HG03095 (cell line): ENCODE measurements around the gene RFX3.

ENCODE experiments used
- ATAC-seq: cut with Tn5 transposase; IDR thresholded peaks from one replicate; pipeline ENCODE4 v1.9.1; 2021; ENCODE audit warnings: moderate library complexity; ENCODE audit not compliant: unreplicated experiment

RFX3 gene

DNA sequence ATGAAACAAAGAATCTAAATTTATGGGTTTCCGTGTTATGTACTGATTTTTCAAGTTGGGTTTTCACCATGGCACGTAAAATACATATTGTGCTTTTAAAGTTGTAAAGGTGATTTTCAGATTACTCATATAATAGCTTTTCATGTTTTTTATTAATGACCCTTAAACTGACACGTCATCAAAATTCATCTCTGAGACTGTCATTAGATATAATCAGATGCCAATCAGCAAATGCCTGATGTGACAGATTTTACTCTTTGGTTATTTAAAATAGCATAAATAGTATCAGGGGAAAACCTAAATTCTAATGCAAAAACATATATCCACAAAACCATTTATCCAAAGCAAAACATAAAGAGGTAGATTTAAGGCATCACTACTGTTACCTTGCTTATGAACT is 11.0 kb downstream of the RFX3 start:
- no peak for ATAC-seq

DNA sequence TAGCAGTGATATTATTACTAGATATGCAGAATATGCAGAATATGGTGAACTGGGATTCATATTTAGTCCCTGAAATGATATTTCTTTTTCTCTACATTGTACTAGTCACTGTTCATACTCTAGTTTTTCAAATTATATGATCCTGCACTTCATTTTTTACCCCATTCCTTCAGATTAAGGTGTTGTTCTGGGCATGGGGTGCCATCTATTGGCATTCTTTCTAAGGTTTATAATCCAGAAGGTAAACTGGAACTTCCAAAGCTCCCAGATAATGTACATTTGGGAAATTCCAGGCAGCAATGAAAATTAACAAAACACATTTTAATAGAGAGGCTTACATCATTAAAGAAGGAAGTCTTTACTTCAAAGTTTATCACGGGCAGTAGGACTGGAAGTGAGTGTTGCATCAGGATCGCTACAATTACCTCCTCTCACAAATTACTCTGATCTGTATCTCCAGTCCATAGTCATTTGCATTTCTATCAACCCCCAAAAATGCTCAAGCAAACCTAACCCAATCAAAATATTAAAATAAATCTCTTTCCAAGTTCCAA is 12.5 kb downstream of the RFX3 start:
- ATAC-seq = no peak

DNA sequence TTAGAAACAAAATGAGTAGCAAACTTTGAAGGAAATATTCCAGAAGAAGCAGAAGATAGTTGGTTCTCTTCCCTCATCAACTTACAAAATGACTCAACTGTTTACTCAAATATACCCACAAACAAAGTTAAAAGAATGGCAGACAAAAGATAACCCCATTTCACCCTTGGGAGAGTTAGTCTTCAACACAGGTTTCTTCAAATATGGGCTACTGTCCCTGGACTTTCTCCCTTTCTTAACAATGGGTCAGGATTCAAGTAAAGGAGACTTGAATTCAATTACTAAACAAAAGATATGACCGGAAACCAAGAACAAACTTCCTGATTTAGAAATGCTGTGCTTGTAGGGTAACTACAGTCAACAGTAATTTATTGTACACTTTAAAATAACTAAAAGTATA is 14.2 kb downstream of the RFX3 start:
- no peak for ATAC-seq

DNA sequence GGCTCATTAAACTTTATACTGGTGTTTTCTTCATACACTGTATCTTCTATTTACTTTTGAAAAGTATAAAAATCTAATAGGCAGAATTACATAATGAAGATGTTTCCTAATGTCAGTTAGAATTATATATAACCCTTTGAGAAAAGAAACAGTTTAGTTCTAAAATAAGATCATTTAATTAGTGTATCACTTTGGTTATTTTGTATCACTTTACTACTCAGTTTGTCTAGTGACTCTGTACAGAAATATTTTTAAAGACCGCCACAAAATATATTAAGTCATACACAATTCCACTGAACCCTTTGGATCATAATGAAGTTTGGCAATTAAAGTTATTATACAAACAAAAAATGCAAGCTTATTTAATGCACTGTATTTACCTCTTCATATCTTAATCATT is 15.0 kb downstream of the RFX3 start:
- ATAC-seq = no peak

DNA sequence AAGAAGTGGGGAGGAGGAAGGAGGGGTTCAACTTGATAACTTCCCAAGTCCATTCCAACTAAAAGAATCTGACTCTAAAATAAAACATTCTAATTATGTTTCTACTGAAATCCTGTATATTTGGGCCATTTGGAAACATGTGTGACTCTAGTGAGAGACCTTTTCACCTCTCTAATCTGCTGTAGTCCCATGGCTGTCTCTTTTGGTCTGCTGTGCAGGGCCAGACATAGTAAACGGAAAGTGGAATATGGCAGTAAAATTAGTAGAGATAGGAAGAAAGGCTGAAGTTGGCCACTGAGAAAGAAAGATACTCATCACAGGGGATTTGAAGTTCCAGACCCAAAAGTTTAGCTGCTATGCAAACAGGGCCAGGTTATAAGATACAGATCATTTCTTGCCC is 15.9 kb downstream of the RFX3 start:
- no peak for ATAC-seq

DNA sequence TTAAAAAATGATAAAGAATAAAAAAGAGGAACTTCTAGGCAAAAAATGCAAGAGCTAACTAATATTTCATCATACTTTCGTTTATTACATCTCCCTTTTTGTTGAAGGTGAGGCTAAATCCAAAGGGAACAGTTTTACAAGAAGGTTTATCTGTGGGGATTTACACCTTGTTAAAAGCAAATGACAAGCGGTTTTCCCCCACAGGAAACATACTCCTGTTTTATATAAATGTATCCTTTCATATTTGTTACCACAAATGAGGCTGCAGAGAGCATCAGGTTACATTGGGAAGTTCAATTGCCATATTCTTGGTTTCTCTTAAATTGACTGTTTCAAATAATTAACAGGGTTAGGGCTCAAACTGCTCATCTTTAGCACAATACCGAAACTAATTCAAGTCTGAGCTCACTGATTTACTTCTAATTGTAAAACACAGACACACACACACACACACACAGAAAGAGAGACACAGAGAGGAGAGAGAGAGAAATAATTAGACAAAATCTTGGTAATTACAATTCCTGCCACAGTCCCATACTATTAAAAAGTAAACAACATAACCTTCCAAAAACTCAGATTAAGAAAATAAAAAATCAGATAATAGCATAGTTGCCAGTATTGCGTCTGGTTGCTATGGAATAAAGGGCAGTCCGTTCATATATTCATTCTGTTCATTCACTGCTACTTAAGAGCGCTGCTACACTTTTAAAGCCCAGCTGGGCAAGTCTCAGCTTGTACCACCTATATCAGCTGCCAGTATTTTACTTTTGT is 17.1 kb downstream of the RFX3 start:
- ATAC-seq = no peak

DNA sequence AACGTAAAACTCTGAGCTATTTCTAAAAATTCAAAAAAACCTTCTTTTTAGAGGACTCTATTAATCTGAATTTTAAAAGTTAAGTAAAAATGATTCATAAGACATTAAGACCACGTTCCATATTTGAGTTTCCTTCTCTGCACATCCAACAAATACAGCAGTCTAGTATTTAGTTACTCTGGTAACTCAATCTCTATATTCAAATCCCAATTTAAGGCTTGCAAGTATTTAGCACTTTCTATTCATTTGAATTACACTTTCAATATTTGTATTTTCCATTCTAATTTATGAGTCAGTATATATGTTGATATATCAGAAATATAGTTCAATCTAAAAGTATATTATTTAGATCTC is 17.7 kb downstream of the RFX3 start:
- ATAC-seq = no peak

DNA sequence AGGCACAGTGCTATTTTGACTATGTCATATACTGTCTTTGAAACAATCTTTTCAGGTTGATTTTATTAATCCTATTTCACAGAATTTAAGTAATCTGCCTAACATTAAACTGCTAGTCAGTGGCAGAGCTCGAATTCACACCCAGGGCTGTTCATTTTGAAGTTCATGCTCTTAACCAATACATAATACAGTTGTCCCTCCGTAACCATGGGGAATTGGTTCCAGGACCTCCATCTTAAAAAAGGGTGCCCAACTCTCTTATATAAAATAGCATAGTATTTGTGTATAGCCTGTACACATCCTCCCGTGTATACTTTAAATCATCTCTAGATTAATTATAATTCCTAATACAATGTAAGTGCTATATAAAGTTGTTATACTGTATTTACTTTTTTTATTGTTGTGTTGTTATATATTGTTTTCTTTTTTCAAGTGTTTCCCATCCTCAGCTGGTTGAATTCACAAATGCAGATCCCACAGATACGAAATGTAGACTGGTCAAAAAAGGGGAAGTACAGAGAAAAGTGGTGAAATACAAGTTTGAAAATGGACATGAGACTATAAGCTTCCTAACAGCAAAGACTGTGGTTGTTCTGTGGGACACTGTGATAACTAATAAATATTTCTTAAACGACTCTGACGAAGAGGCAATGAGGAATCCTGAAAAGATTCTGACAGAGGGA is 18.3 kb downstream of the RFX3 start:
- peak; percentile 66 for ATAC-seq

DNA sequence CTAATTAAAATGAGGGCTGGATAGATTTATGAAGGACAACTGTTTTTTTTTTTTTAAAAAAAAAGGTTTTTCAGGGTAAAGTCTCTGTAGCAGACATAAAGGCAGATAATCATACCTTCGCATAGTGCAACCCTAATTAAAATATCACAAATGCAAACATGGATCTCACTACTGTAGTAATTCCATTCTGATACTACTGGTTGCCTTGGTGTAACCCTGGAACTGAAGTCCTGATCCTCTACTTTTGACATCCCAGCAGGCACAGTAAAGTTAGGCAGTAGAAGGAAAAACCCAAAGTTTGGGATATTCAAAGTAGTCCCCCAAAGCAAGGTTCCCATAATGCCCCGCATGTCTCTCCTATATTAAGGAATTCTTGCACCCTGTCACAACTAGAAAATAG is 19.6 kb downstream of the RFX3 start:
- ATAC-seq = no peak

DNA sequence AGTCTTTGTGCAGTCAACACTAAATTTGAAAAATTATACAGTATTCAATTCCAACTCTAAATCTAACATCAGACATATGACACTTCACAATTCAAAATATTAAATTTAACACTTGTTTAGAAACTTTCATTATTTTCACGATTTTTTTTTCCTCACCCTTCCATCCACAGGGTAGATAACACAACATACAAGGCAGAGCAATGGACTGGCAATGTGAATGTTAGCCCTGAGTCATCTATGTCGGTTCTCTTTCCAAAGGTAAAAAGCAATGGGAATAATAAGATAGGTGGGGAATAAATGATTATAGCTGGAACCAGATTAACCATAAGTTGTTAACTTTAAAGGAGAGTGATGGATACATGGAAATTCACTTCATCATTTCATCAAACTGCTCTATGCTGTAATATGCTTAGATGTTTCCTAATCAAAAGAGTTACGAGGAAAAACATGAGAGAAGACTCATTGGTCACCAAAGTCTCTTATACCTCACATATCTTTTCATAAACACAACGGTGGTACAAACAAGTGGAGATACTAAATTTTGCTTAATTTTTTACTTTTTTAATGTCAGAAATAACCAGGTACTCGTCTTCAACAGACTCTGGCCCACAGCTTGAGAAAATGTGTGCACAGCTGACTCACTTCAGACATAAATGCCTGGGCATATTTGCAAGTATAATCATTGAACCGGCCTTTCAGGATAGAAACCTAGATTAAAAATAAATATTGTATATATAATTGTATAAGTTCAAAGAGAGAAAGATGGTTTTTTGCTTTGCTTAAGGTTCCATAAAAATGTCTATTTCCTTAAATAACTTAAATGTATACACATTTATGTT is 23.0 kb downstream of the RFX3 start:
- ATAC-seq = no peak

DNA sequence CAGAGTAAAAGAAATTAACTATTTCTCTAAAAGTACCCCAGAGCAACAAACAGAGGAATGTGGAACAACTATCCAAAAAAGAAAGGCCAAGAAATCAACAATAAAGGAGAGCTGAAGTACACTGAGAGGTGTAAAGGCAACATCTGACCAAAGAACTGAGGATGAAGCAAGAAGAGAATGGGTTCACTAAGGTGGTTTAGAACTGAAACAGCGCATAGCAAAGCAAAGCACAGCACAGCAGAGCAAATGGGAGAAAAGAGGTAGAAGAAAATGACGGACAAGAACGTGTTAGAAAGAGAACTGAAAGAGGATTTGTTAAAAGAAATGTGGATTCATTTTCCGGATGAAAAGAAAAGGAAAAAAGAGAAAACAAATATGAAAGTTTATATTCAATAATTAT is 25.8 kb downstream of the RFX3 start:
- no peak for ATAC-seq

DNA sequence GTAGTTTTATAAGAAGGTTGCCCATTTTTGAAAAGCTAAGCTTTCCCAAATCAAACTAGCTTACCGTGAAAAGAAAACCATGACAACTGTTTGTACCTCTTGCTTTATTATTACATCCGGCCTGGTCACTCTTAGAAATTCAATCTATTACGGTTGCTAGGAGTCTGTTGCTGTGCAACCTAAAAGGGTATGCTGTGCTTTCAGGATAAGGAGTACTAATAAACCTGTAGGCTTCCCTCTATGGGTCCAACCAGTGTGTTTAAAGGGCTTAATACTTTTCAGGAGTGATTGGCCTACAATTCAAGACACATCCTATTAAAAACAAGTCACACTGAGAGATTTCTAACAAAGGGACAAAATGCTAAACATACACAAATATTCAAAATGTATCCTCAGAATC is 27.1 kb downstream of the RFX3 start:
- no peak for ATAC-seq

DNA sequence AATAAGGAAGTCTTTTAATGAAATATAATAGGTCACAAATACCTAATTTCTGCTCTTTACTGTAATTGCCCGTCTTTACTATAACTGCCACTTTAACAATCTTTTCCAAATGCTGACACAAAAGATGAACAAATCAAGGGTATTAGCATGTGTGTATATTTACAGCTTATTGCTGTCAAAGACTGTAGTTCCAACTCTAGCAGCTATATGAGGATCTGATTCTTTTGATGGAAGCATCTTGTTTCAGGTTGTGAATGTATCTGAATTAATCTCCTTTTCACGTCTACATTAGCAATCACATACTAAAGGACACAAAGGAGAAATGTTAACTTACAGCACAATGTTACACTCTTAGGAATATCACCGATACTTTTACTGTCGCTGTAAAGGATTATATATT is 27.9 kb downstream of the RFX3 start:
- no peak for ATAC-seq

DNA sequence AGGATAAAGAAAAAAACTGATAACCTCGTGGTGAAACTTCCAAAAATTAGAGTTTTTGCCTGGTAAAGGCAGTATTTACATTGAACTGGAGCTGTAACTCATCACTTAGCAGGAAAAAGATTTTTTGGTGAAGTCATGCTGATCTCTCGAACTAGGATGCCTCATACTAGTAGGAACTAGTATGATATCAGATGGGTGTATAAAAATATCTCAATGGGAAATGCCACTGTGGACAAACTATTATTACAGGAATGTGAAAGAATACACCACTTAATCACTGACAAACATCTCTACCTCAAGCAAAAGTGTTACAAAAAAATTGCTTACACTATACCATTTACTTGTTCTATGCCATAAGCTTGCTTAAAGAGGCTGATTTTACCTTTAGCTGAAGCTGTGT is 28.4 kb downstream of the RFX3 start:
- no peak for ATAC-seq

DNA sequence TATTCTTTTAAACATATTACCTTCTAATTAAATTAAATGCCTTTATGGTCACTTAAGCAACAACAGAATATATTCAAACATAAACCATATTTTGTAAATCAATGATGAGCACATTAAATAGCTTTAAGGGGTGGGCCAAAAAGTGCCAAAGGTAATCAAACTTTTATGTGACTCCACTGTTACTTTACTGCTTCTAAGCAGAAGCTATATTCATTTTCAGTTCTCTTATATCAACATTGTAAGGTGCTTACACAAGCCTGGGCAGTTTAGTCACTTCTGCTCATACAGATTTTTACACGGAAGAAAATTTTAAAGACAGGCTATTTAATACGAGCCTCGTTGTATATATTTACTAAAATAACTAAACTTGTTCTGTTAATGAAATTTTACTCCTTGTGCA is 29.9 kb downstream of the RFX3 start:
- ATAC-seq = no peak

DNA sequence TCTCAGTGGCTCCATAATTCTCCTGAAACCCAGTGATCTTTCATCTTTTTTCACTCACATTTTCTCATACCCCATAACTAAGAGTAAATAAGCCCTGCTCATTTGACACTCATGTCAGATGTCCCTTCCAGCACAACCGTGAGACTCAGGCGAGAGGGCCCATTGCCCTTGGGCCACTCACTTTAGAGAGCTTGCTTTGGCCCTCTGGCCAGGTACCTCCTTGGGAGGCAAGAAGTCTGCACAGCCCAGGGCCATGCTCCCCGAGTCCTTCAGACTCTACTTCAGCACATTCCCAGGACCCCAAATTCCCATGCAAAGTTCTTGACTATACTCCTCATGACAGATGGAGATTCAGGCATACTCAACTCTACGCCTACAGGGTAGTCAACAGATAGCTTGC is 33.6 kb downstream of the RFX3 start:
- ATAC-seq = no peak

DNA sequence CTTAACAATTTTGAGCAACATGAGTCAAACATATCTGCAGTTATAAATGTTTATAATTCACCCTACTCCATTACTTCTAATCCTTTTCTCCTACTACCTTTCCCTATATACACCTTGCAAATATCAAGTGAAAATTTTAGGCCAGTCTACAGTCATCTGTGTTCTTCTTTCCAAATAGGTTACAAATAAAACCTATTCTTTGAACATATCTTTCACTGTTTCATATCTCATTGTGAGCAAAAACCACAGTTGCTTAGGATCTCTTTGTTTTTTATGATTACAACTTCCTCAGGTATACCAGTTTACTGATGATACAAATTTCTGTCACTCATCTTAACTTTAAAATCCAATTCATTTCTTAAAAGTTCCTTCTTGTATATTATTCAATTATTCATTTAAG is 34.4 kb downstream of the RFX3 start:
- ATAC-seq = no peak

DNA sequence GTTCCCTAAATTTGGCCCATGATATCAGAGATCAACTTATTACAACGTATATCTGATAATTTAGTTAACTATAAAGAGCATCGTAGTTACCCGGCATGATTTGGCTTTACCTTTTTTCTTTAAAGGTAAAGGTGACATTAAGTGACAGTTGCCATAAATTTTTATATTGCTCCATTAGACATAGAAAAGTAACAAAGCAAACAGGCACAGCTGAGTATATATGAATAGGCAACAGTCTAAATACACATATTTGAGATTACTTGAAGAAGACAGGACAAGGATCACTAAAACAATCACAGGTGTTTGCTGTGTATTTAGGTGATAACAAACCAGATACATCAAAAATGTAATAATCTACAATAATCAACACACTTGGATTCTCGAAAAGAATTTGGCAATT is 34.8 kb downstream of the RFX3 start:
- ATAC-seq = no peak

DNA sequence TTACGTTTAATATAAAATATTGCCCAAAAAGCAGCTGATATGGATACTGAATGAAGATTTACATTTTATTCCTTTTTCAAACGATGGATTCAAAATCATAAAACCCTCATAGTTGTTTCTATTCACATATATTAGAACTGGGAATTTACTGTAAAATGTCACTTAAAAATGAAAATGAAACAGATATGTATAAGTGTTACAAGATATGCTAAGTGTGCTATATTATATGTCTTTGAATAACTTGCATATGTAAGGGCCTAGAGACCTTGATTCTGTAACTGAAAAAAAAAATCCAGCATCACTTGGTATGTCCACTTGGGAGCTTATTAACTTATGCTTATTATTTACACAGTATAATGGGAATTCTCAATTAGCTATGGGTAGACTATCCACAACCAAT is 43.2 kb downstream of the RFX3 start:
- ATAC-seq = no peak

DNA sequence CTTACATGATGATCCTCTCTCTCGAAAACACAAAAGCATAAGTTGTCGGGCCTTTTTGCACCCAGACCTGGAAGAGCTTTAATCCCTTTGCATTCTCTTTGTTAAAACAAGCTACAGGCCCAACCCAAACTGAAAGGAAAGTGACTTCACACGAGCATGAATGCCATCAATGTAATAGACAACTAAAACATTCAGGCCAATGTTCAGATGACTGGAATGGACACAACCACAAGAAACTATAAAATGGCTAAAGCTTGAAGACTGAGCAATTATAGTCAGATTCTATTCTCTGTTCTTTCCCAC is 45.5 kb downstream of the RFX3 start:
- ATAC-seq = no peak

DNA sequence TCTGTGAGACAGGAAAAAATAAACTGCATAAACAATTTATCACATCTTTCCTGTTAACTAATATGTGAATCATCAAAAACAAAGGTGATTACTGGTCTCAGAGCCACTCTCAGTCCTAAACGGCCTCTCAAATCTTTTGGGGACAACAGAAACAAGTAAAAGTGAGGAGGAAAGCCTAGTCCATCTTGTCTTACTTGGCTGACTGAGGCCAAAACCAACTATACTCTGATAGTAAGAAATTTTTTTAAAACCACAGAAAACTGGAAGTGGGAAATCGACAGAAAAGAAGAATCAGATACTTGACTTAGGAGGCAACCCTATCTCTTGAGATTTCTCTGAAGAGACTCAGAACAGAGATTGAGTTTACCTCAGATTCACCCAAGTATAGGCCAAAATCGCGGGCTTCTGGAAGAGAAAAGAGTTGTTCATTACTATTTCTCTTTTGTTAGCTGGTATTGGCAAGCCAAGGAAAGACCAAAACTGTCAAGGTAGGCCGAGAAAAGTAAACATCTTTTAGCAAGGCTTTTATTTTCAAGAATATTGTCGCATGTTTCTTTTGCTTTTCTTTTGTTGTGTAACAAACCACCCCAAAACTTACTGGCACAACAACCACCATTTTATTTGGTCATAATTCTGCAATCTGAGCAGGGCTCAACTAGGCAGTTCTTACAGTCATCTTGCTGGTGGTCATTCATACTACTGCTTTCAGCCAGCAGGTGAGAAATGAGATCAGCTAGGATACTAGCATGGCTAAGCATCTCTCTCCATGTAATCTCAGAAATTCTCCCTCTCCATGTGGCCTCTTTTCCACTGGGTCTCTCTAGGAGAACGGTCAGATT is 46.1 kb downstream of the RFX3 start:
- peak; percentile 39 for ATAC-seq
